SK-N-DZ (cell line): ENCODE results near the gene PIK3C2B.

Source experiments
- DNase-seq: peaks from one replicate; pipeline ENCODE4 v3.0.0-alpha.2; 2015; ENCODE audit warnings: low spot score

Gene PIK3C2B

DNA sequence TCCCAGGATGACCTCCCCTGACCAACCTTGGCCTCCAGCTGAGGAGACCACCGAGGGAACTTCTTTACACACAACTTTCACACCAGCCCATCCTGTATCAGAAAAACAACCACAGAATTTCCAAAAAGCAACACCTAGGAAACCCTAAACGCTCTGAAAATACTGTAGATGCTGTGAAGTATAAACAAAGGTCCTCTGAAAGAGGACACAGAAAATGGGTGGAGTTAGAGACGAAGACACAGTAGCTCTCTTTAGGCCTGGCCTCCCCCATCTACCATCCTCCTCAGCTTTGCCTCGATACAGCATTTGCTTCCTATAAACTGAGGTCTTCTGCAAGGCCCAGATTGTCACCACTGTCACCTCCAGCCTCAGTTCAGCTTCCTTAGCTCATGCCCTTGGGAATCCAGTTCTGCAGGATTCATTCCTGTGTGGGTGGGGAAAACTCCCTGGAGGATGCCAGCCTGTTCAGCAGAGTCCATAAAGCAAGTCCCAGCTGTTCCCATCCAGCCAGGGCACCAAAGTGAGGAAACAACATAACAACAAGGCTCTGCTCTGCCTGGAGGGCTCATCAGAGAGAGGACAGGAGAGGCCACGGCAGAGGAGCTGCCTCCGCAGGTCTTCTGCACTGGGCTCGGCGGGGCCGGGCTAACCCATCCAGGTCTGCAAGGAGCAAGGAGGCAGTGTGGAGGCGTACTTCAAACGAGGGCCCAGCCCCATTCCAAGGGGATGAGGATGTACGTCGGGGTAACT lies 15.0 kb downstream of the PIK3C2B start:
- DNase-seq, result no peak

- no peak for DNase-seq
Measured at GRCh38 chr1:204478921-204479320, 15.7 kb downstream of the PIK3C2B start.

DNA sequence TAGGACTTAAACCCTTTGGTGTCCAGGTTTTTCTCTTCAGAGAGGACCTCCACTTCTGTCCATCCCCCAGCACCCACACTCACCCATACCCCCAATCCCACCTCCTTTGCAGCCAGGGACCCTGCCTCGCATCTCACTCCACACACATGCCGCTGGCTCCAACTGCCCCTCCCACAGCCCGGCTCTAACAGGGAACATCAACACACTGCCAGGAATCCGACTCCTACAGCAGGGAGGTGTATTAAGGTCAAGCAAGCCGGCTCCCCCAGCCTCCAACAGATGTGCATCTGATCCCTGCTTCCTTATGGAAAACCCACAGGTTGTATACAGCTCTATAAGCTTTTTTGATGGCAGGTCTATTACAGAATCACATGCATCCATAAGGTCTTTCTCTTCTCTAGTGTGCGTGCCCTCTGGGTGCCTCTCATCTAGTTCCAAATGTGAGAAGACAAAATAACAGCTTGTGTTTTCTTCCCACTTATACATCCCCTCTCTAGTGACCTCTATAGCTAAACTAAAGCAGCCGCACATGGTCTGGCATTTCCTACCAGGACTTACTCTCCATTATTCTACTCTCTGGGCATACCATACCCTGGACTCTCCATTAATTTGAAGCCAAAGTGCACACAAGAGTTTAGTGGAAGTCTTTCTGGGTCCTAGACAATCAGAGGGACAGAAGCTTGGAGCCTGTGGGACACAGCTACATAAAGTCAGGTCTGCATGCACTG lies 16.3 kb downstream of the PIK3C2B start:
- DNase-seq, result no peak

- no peak for DNase-seq
Measured at GRCh38 chr1:204477036-204477740, 17.4 kb downstream of the PIK3C2B start.

DNA sequence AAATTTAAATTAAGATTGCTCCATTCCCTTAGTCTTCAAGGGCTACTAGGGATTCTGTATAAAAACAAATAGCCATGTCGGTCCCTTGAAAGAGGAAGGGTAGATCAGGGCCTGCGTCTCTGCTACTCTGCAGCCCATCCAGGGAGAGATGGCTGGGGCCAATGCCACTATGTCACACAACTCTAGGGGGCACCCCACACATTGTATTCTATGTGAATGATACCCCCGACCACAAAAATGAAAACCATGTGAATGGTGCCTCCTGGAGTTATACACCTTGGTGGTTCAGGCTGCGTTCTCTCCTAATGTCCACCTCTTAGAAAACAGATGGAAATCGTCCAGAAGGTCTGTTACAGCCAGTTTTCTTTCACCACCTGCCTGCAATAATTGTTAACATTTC lies 18.0 kb downstream of the PIK3C2B start:
- no peak for DNase-seq

DNA sequence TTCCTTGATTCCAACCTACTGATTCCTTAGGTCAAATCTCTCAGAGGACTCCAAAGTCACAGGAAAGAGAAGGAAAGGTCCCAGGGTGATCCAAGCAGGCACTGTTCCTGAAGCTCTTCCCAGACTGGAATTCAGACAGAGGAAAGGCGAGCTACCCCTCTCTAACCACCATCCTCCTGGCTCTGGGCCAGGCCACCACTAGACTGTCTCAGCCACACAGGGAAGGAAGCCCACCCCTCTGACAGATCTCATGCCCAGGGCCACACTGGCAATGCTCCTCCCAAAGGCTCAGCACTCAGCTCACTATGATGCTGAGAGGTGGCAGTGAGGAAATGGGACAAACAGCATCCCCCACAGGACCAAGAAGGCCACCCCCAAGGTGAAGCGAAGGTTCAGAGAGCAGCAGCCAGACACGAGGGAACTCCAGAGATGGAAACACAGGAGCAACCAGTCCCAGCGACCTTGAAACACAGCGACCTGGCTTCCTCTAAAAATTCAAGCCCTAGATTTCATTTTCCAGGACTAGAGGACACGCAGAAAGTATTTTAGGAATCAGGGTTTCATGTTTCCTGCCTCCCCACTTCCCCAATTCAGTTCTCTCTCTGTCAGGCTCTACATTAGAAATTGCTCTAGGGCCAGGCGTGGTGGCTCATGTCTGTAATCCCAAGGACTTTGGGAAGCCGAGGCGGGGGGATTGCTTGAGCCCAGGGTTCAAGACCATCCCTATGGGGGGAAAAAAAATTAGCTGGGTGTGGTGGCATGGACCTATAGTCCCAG lies 18.8 kb downstream of the PIK3C2B start:
- no peak for DNase-seq

DNA sequence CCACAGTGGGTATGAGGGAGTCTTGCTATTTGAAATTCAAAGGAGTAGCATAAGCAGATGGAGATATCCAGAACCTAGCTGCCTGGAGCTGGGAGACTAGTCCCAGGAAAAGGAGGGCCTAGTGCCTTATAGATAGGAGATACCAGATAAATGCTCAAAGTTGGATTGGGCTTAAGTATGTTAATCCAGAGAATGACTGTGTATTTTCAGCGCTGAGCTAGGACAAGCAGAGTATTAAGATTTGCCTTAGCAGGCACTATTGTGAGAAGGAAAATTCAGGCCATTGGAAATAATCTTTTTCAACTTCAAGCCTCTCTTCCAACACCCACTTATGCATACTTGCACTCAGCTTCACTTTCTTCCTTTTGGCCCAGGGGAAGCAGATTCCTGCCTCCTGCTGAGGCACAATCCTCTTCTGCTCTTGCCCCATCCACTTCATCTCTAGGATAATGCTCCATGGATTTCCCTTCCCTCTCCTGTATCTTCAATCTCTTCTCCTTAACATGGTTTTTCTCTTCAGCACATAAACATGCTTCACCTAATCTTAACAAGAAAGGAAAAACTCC lies 21.1 kb downstream of the PIK3C2B start:
- no peak for DNase-seq

DNA sequence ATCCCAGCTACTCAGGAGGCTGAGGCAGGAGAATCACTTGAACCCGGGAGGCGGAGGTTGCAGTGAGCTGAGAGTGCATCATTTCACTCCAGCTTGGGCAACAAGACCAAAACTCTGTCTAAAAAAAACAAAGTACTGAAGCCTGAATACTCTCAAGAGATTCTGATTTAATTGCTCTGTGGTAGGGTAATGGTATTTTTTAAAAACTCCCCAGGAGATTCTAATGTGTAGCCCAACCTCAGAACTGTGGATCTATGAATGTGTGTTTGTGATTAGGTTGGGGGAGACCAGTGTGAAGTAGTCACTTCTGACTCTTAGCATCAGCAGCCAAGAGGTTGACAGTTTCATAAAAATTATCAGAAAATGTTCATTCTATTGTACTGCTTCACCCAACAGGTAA lies 21.9 kb downstream of the PIK3C2B start:
- no peak for DNase-seq

GRCh38 chr1:204471687-204472086 lies 22.9 kb downstream of the PIK3C2B start:
- no peak for DNase-seq

DNA sequence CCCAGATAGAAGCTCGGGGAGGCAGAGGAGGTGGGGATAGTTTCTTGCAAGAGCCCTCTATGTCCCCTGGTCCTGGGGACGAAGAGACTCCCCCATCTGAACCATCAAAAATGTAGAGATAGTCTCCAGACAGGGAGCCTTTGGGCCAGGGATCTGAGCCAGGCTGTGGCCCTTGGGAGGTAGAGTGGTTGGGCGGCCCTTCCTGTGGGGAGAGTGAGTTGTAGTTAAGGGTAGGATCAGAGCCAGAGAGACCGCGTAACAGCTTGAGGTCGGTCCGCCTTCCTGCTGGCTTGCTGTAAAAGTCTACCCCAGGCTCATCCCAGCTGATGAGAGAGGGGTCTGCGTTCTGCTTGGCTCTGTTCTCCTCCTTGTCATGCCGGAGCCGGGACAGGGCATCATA lies 25.3 kb downstream of the PIK3C2B start:
- DNase-seq, result no peak

DNA sequence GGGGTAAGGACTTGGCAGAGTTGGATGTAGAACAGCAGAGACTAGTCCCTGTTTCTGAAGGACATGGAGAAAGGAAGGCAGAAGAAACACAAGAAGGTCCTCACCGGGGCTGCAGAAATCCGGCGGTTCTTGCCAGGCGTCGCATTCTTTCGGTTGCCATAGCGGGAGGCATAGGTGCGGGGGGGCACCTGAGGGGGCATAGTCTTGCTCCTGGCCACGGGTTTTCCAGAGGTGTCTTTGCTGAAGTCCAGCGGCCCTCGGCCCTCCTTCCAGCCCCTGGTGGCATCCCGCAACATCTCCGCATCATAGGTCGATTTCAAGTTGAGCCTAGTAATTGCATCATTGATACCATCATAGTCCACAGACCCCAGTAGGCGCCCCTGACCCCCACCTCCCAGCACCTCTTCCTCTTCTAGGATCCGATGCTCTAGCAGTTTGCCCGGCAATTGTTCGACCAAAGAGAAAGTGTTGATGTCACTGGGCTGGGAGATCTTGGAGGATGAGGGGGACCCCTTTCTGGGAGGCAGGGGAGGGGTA lies 25.8 kb downstream of the PIK3C2B start:
- no peak for DNase-seq

- DNase-seq, result no peak
Measured at GRCh38 chr1:204468206-204468605, 26.4 kb downstream of the PIK3C2B start.

DNA sequence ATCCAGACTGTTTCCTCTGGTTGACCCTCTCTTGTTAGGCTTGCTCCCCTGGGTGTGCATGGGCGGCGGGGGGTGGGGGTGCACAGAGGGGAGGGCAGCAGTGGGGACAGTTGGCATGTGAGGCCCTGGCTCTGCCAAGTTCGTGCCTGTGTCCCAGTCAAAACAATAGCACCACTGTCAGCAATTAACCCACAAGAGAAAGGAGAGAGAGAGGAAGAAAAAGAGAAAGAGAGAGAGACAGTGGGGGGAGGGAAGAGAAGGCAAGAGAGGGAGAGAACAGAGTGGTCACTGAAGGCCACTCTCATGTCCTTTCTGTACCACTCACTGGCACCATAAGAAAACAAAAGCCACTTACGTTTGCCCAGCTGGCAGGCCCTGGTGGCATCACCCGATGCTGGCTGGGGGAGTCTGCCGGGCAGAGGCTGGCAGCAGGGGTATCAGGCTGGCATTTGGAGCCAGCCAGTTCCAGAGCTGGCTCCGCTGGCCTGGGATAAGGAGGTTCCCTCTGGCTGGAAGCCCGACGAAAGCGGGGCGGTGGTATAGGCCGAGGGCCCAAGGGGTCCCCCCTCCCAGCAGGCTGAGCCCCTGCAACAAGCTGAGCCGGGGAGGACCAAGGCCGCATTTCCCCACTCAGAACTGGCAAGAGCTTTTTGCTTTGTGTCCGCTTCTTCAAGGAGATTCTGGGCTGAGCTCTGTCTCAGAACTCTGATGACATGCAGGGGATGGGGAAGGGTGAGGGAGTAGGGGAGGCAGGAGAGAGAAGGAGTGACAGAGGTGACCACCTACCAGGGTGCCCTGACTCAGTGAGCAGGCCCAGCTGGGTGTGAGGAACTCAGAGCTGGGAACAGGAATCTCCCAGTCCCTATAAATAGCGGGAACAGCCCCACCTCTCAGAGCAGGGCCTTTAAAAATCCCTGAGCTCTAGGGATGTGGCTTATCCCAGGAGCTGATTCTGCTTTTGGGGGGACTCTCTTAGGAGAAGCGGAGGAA lies 27.9 kb downstream of the PIK3C2B start:
- DNase-seq, result no peak

DNA sequence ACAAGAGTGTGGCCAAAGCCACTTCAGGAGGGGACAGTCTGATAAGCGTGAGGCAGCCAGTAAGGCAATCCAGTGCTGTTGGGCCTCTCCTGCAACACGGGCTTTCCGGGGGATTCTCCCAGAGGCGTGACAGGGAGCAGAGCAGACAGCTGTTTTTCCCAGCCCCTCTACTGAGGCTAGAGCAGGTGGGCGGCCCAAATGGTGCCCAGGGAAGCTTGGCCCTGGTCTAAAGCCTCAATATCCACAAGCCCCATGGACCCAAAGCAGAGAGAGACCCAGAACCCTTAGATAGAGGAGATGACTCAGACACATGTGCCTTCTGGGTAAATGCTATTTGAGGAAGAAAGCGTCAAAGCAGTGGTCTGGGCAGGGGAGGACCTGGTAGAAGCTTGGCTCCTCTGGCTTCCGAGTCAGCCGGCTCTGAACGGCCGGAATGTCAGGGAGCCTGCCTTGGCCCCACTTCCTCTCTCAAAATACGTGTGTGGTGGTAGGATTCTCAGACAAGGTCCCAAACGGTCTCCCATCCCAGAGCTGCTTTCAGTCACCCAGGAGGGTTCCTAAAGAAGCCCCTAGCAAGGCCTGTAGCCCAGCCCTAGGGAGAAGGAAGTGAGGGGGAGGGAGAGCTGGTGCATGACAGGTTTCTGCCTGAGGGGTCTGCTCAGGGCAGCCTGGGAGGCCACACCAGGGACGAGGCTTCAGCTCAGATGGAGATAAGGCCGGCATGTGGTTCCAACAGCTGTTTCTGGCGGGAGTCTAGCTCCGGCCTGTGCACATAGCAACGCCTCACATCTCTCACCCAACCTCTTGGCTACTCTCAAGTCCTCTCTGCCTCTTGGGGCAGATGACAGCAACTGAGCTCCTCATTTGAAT lies 28.8 kb downstream of the PIK3C2B start:
- peak; percentile 51 for DNase-seq

DNA sequence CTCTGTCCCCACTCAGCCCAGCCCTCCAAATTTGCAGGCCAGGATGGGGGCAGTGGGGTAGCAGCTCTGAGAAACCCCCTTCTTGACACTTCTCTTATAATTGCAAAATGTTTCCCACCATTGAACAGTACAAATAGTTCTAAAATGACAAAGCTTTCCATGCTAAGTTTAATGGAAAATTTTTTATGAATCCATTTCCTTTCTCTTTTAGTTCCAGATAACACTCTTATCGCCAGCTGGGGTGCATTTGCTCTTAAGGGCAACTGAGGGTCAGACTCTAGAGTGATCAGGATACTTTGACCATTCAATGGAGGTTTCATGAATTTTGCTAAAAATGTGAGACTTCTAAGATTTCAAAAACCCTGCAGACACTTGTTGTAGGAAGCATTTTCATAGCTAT lies 29.9 kb downstream of the PIK3C2B start:
- no peak for DNase-seq

DNA sequence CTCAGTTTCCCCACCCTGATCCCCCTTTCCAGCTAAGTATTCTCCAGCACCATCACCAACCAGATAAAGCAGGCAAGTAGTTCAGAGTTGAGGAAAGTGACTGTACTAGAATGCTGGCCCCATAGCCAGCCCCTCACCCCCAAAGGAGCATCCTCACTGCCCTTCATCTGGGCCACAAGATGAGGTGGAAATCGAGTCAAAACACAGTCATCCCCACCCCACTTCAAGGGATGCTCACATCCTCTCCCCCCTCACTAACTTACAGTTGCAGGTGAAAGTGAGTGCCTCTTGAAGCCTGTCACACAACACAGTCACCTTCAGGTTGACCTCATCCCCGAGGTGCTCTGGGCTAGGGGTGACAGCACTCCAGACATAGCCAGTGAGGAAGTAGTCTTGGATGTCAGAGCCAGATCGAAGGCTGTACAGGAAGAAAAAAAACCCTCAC lies 30.4 kb downstream of the PIK3C2B start:
- no peak for DNase-seq

- DNase-seq, result peak; percentile 24
Measured at GRCh38 chr1:204463125-204464060, 31.2 kb downstream of the PIK3C2B start.

- no peak for DNase-seq
Measured at GRCh38 chr1:204462229-204462561, 32.4 kb downstream of the PIK3C2B start.
